Lower lobe of right lung (tissue), 2 donors: ENCODE data around the gene APCDD1L. TPM values are rescaled to one million over a fixed set of nuclear protein-coding genes. Genes with fewer than 3 reads are reported as not detected.

ENCODE experiments used
- ATAC-seq, 2 donors: fragments of 200-7000 bp; cut with Tn5 transposase; one replicate each; pipeline ENCODE4 v1.9.1; 2020 to 2022; ENCODE audit warnings: mild to moderate bottlenecking in 2 of 2, moderate library complexity in 2 of 2
- DNase-seq: peaks from one replicate; pipeline ENCODE4 v3.0.0-alpha.2; 2020
- H3K27ac ChIP-seq: fragments of 200-600 bp; one replicate; pipeline ENCODE4 v1.8.0; 2022
- H3K27me3 ChIP-seq: fragments of 200-600 bp; one replicate; pipeline ENCODE4 v1.8.0; 2022; ENCODE audit warnings: low read depth
- H3K36me3 ChIP-seq: fragments of 200-600 bp; one replicate; pipeline ENCODE4 v1.8.0; 2022; ENCODE audit warnings: mild to moderate bottlenecking
- H3K4me1 ChIP-seq: fragments of 200-600 bp; one replicate; pipeline ENCODE4 v1.8.0; 2022
- H3K4me3 ChIP-seq: fragments of 200-600 bp; one replicate; pipeline ENCODE4 v1.8.0; 2022; ENCODE audit warnings: mild to moderate bottlenecking
- H3K9me3 ChIP-seq: fragments of 200-600 bp; one replicate; pipeline ENCODE4 v1.8.0; 2022
- CTCF ChIP-seq: fragments of 200-600 bp; IDR thresholded peaks from one replicate; pipeline ENCODE4 v1.8.0; 2022; ENCODE audit warnings: antibody characterized with exemption, mild to moderate bottlenecking
- intact Hi-C: fragments of 100-400 bp; cut with DNase I; formaldehyde crosslinking; loops from one replicate; pipeline ENCODE4 v1.11.0; 2022
- total RNA-seq: library from RNA; stranded (reverse); fragmentation: NEBNext Ultra II Directional; extraction: Animal tissue kit (Norgen Biotek cat#: 25700); gene quantifications from one replicate; pipeline ENCODE4 v1.2.1, GENCODE V29; 2021
- donor health status: DM: no; HTN: yes; CAD: no; lungs with severe emphysema.

Gene APCDD1L
- total RNA-seq, 1 donor from 2014 or later: not detected

- TF ChIP-seq CTCF: no peak
- Histone ChIP-seq H3K4me1 (peaks cover 12% of the 10 kb centered on the region), H3K4me3 (no peak overlapping the region), H3K36me3 (peaks cover 13% of the 10 kb centered on the region), H3K9me3 (no peaks in the 10 kb centered on the region), H3K27me3 (no peaks in the 10 kb centered on the region), H3K27ac (no peak overlapping the region)
- ATAC-seq: no peak
- DNase-seq: no peak
- intact Hi-C loops: no loop called here
These were observed 80.0 kb downstream of the APCDD1L start for GRCh38 chr20:58435237-58435636.

- Histone ChIP-seq H3K4me3 (no peak overlapping the region), H3K36me3 (peaks cover 17% of the 10 kb centered on the region), H3K4me1 (peaks cover 12% of the 10 kb centered on the region), H3K9me3 (no peaks in the 10 kb centered on the region), H3K27me3 (no peaks in the 10 kb centered on the region), H3K27ac (no peak overlapping the region)
- no peak for ATAC-seq
- intact Hi-C loops: no loop called here
- no peak for TF ChIP-seq CTCF
- no peak for DNase-seq
These were observed 80.9 kb downstream of the APCDD1L start for GRCh38 chr20:58434326-58434725.

GRCh38 chr20:58433759-58434158 lies 81.4 kb downstream of the APCDD1L start:
- DNase-seq (no peak), ATAC-seq (peak in 1 of 2 donors; percentile 65)
- intact Hi-C loops: no loop called here
- TF ChIP-seq CTCF: no peak
- Histone ChIP-seq H3K27ac (no peak overlapping the region), H3K4me1 (peaks cover 12% of the 10 kb centered on the region), H3K4me3 (no peak overlapping the region), H3K9me3 (no peaks in the 10 kb centered on the region), H3K27me3 (no peaks in the 10 kb centered on the region), H3K36me3 (peaks cover 17% of the 10 kb centered on the region)

- ATAC-seq (no peak), DNase-seq (no peak)
- intact Hi-C loops: no loop called here
- H3K36me3 ChIP-seq: peaks cover 13% of the 10 kb centered on the region
- no peaks in the 10 kb centered on the region for H3K27me3 ChIP-seq
- peaks cover 12% of the 10 kb centered on the region for H3K4me1 ChIP-seq
- H3K4me3 ChIP-seq: no peak overlapping the region
- TF ChIP-seq CTCF: no peak
- H3K9me3 ChIP-seq: no peaks in the 10 kb centered on the region
- no peak overlapping the region for H3K27ac ChIP-seq
These were observed 82.1 kb downstream of the APCDD1L start for GRCh38 chr20:58433029-58433647.

DNA sequence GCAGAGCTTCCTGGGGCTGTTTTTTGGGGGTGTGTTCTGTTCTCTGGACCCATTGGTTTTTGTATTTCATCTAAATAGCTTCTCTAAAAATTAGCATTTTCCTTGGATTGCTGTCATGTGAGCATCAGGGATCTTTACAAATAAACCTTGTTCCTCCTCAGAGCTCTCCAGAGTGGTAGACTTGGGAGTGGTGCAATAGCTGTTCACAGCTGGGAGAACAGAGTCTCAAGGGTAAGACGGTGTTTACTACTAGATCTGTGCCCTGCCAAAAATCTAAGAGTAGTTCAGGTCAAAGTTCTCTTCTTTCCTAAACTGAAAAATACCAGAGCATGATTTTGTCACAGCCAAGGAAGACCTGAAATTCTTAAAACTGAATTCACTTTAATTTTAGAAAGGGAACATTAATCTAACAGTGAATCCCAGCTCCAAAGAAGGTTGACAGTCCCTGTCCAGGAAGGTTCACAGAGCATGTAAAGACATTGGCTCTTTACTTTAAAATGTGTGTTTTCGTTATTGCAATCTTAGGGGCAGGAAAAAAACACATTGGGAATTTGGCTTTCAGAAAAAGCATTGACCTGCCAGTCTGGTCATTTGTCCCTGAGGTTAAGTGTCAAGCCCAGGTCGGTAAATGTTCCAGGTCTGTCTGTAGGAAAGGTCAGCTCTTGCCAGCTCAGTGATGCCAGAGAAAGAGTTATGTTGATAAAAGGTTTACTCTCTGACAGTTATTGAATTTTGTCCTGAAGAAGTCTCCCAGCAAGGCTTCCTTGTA lies 82.8 kb downstream of the APCDD1L start:
- no peaks in the 10 kb centered on the region for H3K27me3 ChIP-seq
- peaks cover 10% of the 10 kb centered on the region for H3K36me3 ChIP-seq
- H3K4me3 ChIP-seq: no peak overlapping the region
- intact Hi-C loops: no loop called here
- no peaks in the 10 kb centered on the region for H3K9me3 ChIP-seq
- no peak for TF ChIP-seq CTCF
- DNase-seq (no peak), ATAC-seq (peak; percentile 46 to 65)
- peaks cover 12% of the 10 kb centered on the region for H3K4me1 ChIP-seq
- no peak overlapping the region for H3K27ac ChIP-seq
